HTR-8/SVneo (cell line): ENCODE results near the gene SCNN1A.
"Not testable (repeated sequence)": the region's sequence is repeated elsewhere in the genome, so short reads cannot be mapped to it uniquely, and the experiment has no call there.

Source experiments
- DNase-seq: peaks from one replicate; pipeline ENCODE4 v3.0.0; 2011; ENCODE audit warnings: low spot score, mixed read lengths; ENCODE audit not compliant: insufficient read length
- FAIRE-seq: peaks from 2 replicates; lab custom pipeline; 2011; peaks lifted over from hg19 to GRCh38; lab: Jason Lieb, UNC

Gene SCNN1A

DNA sequence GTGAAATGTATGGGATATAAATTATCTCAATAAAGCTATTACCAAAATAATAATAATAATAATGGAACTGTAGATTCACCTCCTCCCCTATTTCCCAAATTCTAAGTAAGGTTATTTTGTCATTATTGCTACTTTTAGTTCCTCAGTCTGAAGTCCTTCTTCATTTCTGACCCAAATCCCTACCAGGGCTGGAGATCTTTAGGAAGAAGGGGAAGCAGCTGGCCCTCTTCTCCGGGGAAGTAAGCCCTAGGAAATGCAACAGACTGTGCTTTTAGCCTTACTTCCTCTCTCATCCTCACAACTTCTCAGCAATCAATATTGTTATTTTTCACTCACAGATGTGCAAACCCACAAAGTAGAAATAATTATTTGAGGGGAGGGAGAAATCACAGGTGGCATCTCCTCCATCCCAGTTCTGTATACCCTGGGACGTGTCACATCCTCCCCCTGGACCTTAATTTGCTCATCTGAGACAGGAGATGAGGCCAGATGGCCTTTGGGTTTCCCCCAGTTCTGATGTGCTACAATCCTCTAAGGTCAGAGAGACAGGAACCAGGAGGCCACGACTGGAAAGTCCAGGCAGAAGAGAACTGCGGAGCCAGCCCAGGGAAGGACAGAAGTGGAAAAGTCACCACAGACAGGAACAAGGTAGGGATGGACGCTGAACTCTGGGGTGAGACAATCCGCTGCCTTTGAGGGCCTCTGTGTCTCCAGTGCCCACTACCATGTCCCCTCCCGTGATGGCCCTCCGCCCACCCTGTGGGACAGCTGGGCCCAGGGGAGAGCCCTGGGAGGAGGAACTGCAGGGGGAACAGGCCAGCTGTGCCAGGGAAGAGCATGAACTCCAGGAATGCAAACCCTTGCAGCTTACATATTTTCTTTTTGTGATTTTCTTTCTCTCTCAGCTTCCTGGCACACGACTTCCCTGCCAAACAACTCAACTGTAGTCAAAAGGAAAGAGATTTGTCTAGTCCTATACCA is 22.9 kb downstream of the SCNN1A start:
- no peak for DNase-seq

DNA sequence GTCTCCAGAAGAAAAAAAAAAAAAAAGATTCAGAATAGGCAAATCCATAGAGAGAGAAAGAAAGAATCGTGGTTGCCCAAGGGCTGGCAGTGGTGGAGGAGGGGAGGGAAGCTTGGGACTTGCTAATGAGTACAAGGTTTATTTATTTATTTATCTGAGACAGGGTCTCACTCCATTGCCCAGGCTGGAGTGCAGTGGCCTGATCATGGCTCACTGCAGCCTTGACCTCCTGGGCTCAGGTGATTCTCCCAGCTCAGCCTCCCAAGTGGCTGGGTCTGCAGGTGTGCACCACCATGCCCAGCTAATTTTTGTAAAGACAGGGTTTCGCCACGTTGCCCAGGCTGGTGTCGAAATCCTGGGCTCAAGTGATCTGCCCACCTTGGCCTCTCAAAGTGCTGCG is 23.7 kb downstream of the SCNN1A start:
- DNase-seq (no peak), FAIRE-seq (no peak)

More for the DNA sequence above, 22.9 kb downstream of the SCNN1A start:
- peak; percentile 46 for FAIRE-seq

DNA sequence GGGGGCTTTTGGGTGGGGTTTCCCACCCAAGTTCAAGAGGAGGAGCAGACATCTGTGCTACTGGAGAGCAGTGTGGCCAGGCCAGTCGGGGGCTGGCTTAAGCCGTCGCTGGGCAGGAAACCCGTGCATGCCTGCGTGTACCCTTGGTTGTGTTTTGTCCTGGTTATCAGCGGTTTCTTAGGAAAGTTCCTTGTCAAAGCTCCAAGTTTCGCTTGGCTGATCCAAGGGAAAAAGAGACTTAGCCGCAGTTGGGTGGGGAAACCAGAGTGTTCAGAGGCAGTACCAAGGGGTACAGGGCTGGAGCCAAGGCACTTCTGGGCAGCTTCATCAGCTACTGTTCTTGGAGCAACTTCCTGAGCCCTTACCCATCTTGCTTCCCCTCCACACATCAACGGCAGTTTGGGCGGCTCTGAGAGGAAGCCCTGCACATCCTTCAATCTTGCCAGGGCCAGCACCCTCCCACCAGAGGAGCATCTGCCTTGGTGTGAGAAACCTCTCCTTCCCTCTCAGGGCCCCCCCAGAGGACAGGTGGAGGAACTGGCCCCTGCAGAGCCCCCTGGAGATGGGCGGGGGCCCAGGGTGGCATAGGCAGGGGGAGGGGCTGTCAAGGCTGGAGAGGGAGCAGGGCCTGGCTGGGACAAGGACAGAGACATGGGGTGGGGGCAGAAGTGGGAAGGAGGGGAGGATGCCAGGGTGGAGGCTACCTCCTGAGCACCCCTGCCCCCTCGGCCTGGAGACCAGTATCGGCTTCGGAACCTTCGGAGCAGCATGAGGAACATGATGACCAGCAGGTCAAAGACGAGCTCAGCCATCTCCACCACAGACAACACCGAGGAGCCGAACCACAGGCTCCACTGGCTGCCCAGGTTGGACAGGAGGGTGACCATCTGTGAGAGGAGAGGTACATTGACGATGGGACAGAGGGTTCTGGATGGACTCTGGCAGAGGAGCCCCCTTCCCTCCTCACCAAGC is 27.7 kb downstream of the SCNN1A start:
- FAIRE-seq, result no peak
- no peak for DNase-seq

DNA sequence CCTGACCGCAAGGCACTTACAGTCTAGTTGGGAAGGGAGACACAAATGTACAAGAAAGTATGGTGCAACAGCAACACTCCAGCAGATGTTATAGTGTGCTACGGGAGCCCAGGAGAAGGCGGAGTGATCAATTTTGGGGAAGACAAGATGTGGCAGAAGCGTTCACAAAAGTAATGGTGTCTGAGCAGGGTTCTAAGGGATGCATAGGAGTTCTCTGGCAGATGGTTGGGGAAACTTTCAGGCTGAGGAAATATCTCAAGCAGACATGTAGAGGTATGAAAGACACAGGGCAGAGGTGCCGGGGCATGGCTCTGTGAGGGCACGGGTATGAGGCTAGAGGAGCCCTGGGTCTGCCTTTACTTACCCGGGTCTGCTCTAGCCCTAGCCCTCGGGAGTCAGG is 28.4 kb downstream of the SCNN1A start:
- FAIRE-seq (peak; percentile 84), DNase-seq (no peak)

DNA sequence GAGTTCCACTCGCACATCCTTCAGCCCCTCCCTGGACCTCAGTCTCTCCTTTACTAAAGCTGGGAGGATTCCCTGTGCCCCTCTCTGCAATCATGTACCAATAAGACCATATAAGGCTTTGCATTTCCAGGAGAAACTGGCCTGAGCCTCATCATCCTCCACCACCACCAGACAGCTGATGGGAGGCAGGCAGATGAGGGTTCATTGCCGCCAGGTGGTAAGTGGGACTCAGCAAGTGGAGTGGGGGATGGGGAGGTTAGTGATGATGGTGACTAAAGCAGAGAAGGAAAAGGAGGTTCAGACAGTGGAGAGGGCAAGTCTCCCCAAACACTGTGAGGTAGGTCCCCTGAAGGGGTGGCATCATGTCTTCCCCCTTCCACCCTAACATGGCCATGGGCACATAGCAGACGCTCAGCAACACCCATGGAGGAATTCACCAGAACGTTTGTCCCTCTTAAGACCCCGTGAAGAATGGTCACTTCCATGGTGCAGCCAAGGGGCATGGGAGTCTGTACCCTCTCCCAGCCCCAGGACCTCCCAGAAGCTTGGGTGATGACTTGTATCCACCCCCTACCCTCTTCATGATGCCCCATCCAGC is 29.0 kb downstream of the SCNN1A start:
- FAIRE-seq (no peak), DNase-seq (no peak)

DNA sequence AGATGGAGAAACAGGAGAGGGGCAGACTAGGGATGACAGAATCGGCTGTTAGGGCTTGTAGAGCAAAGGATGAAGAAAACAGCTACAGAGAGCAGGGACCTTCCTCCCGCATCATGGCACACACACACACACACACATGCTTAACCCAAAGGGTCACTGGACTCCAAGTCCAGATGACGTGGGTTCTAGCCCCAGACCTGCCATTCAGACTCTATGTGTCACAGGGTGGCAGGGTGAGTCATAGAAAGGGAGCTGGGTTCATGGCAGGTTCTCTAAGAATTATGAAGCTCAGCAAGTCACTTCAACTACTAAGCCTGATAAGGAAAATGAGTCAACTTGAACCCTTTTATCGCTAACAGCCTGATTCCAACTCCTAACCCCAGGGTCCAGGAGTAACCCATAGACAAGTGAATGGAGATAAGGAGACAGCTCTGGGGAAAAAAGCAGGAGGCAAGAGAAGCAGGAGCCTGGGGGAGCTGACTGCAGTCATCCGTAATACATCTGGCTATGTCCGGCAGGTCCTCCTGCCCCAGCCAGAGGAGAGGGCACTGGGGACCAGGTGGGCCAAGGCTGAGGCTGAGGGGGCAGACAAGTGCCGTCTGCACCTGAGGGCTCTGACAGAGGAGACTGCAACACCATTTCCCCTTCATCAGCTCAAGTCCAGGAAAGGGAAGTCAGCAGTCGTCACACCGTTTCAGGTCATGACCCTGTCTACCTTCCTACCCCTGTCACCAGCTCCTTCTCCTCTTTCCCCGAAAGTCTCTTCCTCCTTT is 29.9 kb downstream of the SCNN1A start:
- FAIRE-seq, result peak; percentile 90
- DNase-seq, result peak; percentile 92

DNA sequence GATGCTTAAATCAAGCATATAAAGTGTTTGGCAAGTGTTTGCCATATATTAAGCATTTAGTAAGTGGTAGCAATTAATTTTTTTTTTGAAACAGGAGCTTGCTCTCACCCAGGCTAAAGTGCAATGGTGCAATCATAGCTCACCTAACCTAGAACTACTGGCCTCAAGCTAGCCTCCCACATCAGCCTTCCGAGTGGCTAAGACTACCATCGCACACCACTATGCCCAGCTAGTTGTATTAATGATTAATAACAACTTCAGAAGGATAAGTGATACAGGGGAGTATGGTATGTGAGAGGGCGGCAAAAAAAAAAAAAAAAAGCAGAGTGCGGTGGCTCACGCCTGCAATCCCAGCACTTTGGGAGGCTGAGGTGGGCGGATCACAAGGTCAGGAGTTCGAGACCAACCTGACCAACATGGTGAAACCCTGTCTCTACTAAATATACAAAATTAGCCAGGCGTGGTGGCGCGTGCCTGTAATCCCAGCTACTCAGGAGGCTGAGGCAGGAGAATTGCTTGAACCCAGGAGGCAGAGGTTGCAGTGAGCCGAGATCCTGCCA is 31.2 kb downstream of the SCNN1A start:
- FAIRE-seq, DNase-seq: not testable (repeated sequence)

DNA sequence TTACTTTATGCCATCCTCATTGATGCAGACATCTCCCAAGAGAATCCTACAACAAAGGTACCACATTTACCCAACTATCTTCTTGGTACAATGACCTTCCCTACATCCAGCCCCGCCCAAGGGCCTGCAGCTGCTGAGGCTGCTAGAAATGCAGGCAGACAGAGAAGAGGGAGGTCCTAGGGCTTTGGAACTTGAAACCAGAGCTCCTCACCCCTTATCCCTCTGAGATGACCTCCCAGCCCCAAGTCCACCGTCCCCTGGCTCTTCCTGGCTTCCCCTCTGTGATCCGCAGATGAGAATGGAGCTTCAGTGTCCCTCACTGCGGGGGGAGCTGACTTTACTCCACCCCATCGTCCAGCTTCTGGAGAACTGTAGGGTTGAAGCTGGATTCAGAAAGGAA is 31.8 kb downstream of the SCNN1A start:
- FAIRE-seq, result no peak
- DNase-seq, result no peak

DNA sequence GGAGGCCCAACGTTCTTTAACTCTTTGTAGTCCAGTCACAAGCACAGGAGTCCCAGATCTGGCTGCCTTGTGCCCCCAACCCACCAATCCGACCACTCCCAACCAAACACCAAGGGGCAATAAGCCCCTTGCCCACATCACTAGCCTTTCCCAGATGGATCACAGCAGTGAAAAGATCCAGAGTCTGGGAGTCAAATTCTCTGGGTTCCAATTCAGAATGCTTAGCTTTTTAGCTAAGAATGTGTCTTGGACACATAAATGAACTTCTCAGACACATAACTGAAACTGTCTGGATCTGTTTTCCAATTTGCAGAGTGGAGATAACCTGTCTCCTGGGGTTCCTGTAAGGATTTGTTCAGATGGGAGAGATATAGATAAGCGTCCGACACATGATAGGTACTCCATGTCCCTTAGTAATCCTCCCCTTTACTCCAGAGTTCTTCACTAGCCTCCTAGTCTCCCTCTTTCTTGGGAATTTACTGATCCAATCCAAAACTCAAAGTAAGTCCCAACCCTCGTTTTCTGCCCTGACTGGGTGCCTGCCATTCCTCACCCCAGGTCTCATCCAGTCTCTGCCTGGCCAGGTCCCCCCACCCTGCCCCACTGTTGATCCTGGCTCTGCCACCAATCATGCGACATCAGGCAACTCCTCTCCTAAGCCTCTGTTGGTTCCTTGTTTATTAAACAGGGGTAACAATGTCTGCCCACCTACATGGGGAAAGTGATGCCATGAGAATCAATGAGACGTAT is 33.0 kb downstream of the SCNN1A start:
- DNase-seq (no peak), FAIRE-seq (peak; percentile 44)

DNA sequence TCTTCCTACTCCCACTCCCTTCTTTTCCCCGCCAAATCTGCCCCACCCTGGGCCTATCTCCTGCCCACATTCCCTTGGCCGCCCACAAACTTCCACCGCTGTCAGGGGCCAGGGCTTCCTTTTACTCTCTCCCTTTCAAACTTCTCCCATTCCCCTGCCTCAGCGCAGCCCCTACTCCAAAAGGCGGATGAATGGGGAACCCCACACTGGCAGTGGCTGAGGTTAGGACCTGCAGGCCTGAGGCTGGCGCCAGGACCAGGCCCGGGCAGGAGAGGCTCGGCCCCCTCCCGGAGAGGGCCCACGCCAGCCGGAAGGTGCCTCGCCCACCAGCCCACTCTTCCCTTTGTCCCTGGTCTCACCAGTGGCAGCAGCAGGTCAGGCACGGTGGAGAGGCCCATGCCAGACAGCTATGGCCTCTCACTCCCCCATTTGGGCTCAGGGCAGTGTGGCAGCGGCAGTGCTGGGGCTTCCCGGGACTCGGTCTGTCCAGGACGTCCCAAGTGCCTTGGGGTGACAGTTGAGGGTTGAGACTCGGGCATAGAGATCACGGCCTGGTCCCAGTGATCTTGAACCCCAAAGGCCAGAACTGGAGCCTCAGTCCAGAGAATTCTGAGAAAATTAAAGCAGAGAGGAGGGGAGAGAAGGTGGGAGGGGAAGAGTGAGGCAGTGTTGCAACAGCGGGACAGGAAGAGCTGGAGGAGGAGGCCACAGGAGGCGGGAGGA is 33.8 kb downstream of the SCNN1A start, which contains the start of gene TNFRSF1A:
TNFRSF1A (minus strand) TSS at position 660 of the 723 bp plus-strand sequence; CDS start at position 398, 262 bp downstream.
- FAIRE-seq, result peak; percentile 75
- peak; percentile 90 for DNase-seq

DNA sequence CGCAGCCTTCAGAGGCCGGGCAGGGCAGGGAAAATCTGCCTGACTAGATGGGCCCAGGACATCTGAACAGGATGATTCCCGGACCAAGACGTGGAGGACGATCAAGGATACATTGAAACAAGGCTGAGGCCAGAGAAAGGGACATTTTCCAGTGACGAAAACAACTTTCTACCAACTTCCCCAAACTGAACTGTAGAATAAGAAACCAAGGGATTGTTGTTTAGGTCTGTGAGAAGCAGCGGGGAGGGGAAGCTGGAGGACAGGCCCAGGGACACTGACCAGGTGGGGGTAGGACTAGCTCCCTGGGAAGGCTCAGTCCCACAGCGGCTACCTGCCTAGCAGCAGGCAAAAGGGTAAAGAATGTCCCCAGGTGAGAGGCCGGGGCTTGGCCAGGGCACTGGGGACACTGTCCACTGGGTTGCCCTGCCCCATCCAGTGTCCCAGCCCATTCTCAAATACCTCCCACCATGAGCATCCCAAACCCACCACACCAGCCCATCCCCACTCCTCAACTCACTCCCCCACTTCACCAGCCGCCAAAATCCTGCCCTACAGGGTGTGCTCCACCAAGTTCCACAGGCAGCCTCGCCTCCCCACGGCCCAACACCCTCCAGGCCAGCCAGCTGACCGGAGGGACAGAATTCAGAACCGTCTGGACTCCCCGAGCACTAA is 34.5 kb downstream of the SCNN1A start:
- no peak for FAIRE-seq
- no peak for DNase-seq

DNA sequence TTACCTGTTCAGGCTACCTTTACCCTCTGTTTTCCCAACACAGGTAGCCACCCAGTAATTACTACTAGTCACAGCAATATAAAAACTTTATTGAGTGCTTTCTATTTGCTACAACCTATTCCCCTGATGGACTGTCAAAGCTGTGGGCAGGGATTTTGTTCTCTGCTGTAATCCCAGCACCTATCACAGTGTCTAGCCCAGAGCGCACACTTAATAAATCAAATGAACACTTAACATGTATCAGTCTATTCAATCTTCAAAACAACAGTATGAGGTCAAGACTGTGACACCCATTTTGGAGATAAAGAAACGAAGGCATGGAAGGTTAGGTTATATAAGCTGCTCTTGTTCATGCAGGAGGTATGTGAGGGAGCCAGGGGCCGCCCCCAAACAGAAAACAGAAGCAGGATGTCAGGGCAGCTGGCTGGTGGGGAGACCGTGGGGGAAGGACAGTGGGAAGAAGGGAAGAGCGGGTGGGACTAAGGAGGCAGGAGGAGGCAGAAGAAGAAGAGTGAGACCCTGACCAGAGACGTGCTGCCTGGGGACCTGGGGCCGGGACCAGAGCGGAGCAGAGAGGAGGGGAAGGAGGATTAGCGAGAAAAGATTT is 35.2 kb downstream of the SCNN1A start:
- FAIRE-seq (peak; percentile 73), DNase-seq (no peak)

DNA sequence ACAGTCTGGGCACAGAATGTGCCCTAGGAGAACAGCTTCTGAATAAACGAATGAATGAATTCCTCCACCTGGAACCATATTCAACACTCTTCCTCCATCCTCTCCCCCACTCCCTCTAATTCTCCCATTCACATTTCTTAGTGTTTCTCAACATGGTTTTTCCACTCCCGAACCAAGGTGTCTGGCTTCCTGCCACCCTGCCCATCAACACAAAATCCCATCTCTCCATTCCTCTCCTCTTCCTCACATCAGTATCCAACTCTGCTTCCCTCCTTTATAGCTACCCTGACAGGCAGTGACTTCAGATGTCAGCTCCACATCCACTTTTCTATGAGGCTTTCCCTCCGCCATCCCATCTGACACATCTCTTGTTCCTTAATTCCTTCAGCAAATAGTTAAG is 36.4 kb downstream of the SCNN1A start:
- peak; percentile 52 for FAIRE-seq
- no peak for DNase-seq

DNA sequence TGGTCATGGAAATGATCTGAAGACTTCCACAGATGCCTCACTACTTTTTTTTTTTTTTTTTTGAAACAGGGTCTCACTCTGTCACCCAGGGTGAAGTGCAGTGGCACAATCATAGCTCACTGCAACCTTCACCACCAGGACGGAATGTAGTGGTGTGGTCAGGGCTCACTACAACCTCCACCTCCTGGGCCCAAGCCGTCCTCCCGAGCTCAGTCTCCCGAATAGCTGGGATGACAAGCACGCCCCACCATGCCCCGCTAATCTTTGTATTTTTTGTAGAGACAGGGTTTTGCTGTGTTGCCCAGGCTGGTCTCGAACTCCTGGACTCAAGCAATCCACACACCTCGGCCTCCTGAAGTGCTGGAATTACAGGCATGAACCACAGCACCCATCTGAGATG is 36.8 kb downstream of the SCNN1A start:
- DNase-seq, FAIRE-seq: not testable (repeated sequence)

DNA sequence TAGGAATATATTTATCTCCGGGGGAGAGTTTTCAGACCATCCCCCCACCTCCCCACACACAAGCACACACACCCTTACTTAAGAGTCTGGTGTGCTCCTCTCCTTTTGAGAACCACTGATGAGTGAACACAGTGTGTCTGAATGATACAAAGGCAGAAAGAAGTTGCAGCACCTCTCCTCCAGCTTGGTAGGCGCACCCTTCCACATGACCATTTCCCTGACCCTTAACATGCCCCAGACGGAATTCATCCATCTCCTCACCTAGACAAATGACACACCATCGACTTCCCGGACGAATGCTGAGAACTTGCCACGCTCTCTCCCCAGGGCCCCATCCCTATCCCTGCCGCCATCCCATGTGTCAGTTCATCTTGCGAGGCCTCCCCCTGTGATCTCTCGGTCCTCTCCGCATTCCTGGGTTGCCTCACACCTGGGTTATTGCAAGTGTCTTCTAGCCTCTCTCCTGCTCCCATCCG is 37.4 kb downstream of the SCNN1A start:
- no peak for DNase-seq

More for the DNA sequence above, 37.4 kb downstream of the SCNN1A start:
- no peak for FAIRE-seq
